Right forelimb (tissue), 1 donor: Measurements from ENCODE around the gene PUDP.
"Not testable (repeated sequence)": the region's sequence is repeated elsewhere in the genome, so short reads cannot be mapped to it uniquely, and the experiment has no call there.

Experiments used
- DNase-seq: peaks from one replicate; pipeline ENCODE4 v3.0.0-alpha.2; 2018

The PUDP gene

DNA sequence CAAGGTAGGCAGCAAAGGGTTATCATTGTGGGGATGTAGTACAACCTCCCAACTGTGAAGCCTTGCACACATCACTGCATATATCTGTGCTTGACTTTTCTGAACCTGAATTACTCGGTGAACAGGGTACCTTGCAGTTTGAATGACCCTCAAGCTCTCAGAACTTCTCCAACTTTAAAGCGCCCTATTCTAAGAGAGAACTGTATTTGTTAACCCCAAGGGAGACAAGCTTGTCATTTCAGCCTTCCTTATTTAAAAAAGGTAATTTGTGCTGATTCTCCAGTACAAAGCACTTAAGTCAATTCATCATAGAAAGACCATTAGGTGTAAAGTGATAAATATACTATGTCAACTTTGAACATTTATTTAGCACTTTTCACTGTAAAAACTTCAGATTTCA is 122.5 kb downstream of the PUDP start:
- DNase-seq = no peak

DNA sequence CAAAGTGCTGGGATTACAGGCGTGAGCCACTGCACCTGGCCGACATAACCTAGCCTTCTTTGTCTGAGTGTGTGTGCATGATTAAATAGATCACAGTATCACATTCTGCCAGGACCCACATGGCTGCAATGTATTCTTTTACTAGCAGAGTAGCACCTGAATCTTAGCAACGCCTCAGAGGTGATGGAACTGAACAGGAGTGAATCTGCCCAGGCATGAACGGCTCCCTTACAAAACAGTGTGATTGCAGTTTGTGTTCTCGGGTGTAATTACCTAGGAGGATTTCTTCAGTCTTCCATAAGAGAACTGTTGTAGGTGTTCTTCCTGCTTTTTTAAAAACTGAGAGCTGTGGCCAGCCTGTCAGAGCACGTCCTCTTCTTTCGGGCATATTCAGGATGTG is 123.1 kb downstream of the PUDP start:
- DNase-seq = no peak

DNA sequence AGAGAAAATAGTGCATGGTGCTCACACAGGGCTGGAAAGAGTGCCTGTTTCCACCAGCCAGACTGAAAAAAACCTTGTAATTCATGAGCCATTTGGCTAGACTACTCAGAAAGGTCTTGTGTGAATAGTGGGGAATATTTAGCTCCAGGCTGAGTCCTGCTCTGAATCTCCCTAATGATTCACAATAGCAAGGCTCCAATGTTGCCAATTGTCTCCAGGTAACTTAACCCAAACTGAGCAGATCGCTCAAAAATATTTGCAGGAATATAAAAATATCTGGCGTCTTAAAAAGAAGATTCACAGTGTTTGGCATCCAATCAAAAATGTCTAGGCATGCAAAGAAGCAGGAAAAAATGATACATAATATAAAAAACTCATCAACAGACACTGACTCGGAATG is 125.0 kb downstream of the PUDP start:
- DNase-seq = not testable (repeated sequence)

DNA sequence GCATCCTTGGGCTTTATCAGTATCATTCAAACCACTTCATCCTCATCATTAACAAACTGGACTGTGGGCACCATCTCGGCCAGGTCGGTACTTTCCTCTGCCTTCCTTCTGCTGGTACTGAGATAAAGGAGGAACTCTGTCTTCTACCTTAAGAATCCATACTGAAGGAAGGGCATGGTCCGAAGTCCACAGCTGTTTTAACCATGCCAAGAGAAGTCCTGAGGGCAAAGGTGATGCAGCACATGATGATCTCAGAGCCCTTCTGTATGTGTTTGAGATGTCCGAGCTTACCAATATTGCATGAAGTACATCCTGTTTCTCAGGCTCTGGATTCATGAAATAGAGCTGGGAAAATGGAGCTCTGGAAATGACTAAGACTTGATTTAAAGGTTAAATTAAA is 126.0 kb downstream of the PUDP start:
- DNase-seq = no peak

DNA sequence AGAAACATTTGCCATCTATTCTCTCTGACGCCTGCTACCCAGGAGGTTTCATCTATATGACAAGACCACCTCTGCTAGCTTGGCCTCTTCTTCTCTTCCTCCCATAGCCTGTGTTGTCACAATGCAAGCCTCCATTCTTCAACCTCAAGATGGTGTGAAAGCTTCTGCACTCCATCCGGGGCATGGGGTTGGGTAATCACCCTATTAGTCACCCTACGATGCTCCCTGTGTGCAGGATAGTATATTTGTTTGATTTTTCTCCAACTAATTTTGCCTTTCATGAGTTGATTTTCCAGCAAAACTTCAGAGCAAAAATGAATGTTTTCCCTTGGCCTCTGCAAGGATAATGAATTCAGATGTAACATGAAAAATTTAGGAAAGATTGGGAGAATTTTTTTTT is 128.4 kb downstream of the PUDP start:
- no peak for DNase-seq

DNA sequence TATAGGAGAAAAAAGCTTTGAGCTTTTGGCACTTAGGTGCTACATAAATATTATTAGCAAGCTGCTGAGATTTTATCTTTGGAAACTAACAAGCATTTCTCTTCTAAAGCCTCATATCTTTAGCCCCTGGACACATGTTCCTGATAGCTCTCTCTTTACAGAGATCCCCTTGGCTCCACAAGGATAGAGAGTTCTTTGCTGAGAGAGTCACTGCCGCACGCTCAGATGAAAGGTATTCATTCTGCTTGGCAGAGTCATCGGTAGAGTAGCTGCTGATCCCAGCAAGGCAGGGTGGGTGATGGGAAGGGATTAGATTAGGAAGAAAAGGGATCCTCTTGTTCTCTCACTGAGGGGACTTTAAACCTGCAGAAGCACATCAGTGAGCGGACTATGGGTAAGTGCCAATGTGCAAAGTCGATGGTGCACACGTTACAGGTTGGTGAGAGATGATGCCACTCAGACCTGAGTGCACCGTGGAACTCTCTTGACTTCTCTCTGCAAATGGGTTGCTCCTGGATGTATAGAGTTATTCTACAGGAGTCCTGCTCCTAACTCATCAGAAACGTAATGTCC is 135.6 kb downstream of the PUDP start:
- DNase-seq = not testable (repeated sequence)

DNA sequence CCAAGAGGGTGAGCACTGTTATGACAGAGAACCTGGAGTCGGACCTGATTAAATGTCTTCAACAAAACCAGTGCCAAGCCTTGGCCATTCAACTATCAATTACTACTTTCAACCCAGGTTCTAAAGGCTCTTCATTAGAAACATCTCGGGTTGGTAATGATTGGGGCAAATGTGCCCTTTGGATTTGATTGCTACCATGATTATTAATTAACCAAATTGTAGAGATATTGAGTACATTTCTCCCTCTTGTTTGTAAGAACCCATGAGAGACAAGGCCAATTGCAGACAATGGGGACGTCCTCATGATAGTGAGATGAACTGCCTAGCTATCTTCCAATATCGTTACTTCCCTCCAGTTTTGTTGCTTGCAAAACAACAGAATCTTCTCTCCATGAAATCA is 137.1 kb downstream of the PUDP start:
- not testable (repeated sequence) for DNase-seq

DNA sequence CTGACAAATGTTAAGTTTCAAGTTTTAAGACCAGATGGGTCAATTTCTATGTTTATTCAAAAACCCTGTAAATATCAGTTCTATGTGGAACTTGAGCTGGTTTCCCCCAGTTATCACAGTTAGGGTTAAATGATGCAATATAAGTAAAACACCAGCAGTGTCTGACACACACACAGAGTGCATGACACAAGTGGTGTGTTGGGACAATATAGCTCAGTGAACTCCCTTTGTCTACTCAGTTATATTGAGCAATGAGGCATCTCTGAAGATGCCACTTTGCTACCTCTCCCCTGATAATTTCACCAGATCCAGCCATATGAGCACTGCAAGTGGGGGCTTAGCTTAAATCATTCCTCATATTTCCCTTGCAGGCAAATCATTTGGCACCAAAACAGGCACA is 140.6 kb downstream of the PUDP start:
- not testable (repeated sequence) for DNase-seq
